Osteoblast (primary cell): ENCODE measurements around the gene CCNF. TPM values are rescaled to one million over a fixed set of nuclear protein-coding genes. Genes with fewer than 3 reads are reported as not detected.
A peak's percentile ranks its signal among the peaks of the same experiment; 100 is the strongest.

ENCODE experiments used
- DNase-seq: peaks from one replicate; pipeline ENCODE4 v3.0.0; 2011; ENCODE audit warnings: low spot score, mixed read lengths; ENCODE audit not compliant: insufficient read length; ENCODE audit errors: missing footprints
- H2AFZ ChIP-seq: 2 replicates; pipeline ENCODE4 v1.6.0; 2011; ENCODE audit warnings: mild to moderate bottlenecking, low read length
- H3K27ac ChIP-seq: 2 replicates; pipeline ENCODE4 v1.5.1; 2011; ENCODE audit warnings: mild to moderate bottlenecking, low read depth, low read length, moderate library complexity
- H3K27me3 ChIP-seq: 2 replicates; pipeline ENCODE4 v1.6.0; 2012; ENCODE audit warnings: mild to moderate bottlenecking, control low read depth, inconsistent platforms, low read length, moderate library complexity; ENCODE audit not compliant: insufficient read depth
- H3K36me3 ChIP-seq: 2 replicates; pipeline ENCODE4 v1.5.1; 2011; ENCODE audit warnings: mild to moderate bottlenecking, low read length, control low read depth, moderate library complexity; ENCODE audit not compliant: insufficient read depth
- H3K4me1 ChIP-seq: 2 replicates; pipeline ENCODE4 v1.5.1; 2011; ENCODE audit warnings: mild to moderate bottlenecking, low read length, control low read depth, moderate library complexity; ENCODE audit not compliant: insufficient read depth
- H3K4me2 ChIP-seq: 2 replicates; pipeline ENCODE4 v1.6.0; 2011; ENCODE audit warnings: mild to moderate bottlenecking, low read length; ENCODE audit not compliant: insufficient read depth
- H3K4me3 ChIP-seq: fragments of 200-600 bp; sonication (generic); 3 replicates; pipeline ENCODE4 v1.5.1; 2012; ENCODE audit warnings: mild to moderate bottlenecking, low read length, inconsistent platforms; ENCODE audit not compliant: insufficient read depth
- H3K79me2 ChIP-seq: 2 replicates; pipeline ENCODE4 v1.6.0; 2012; ENCODE audit warnings: mild to moderate bottlenecking, low read length, control low read depth, inconsistent platforms; ENCODE audit not compliant: insufficient read depth
- H3K9me3 ChIP-seq: 2 replicates; pipeline ENCODE4 v1.5.1; 2011; ENCODE audit warnings: low read depth, low read length, control low read depth
- H4K20me1 ChIP-seq: 2 replicates; pipeline ENCODE4 v1.6.0; 2012; ENCODE audit warnings: mild to moderate bottlenecking, low read length, control low read depth; ENCODE audit not compliant: insufficient read depth
- total RNA-seq: library from RNA; depleted of rRNA; stranded (reverse); fragments of >200 nt; gene quantifications from 2 replicates; pipeline ENCODE4 v1.2.3, GENCODE V29; 2012
- TF ChIP-seq, protein P1 (sequence below): IDR thresholded peaks from 2 replicates; pipeline ENCODE4 v1.5.1; 2011; ENCODE audit warnings: mild to moderate bottlenecking, low read depth, low read length, moderate library complexity; ENCODE audit errors: extremely low read depth

CCNF gene
- total RNA-seq, 1 donor, result 6.9 TPM

DNA sequence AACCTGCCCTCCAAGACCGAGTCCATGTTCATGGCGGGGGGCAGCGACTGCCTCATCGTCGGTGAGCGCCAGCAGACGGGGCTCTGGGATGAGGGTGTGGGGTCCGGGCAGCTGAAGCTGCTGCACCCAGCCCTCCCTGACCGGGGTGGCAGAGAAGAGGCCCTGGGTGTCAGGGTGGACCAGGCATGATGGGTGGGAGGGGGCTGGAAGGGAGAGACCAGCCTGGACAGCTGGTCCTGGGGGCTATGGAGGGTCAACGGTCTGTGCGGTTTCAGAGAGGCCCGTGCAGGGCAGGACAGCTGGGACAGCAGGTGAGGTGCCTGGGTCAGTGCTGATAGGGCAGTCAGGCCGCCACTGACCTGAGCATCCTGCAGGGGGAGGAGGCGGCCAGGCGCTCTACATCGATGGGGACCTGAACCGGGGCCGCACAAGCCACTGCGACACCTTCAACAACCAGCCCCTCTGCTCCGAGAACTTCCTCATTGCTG is 71.2 kb downstream of the CCNF start:
- Histone ChIP-seq H3K27ac (no peak overlapping the region), H3K4me1 (peaks cover 17% of the 10 kb centered on the region), H3K9me3 (no peaks in the 10 kb centered on the region), H3K79me2 (no peaks in the 10 kb centered on the region), H2AFZ (no peak overlapping the region), H3K27me3 (no peaks in the 10 kb centered on the region), H3K36me3 (peaks cover 15% of the 10 kb centered on the region), H4K20me1 (peaks cover 35% of the 10 kb centered on the region), H3K4me2 (no peak overlapping the region), H3K4me3 (no peak overlapping the region)
- peak; percentile 58 for DNase-seq
- TF ChIP-seq, protein P1, sequence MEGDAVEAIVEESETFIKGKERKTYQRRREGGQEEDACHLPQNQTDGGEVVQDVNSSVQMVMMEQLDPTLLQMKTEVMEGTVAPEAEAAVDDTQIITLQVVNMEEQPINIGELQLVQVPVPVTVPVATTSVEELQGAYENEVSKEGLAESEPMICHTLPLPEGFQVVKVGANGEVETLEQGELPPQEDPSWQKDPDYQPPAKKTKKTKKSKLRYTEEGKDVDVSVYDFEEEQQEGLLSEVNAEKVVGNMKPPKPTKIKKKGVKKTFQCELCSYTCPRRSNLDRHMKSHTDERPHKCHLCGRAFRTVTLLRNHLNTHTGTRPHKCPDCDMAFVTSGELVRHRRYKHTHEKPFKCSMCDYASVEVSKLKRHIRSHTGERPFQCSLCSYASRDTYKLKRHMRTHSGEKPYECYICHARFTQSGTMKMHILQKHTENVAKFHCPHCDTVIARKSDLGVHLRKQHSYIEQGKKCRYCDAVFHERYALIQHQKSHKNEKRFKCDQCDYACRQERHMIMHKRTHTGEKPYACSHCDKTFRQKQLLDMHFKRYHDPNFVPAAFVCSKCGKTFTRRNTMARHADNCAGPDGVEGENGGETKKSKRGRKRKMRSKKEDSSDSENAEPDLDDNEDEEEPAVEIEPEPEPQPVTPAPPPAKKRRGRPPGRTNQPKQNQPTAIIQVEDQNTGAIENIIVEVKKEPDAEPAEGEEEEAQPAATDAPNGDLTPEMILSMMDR, result no peak

DNA sequence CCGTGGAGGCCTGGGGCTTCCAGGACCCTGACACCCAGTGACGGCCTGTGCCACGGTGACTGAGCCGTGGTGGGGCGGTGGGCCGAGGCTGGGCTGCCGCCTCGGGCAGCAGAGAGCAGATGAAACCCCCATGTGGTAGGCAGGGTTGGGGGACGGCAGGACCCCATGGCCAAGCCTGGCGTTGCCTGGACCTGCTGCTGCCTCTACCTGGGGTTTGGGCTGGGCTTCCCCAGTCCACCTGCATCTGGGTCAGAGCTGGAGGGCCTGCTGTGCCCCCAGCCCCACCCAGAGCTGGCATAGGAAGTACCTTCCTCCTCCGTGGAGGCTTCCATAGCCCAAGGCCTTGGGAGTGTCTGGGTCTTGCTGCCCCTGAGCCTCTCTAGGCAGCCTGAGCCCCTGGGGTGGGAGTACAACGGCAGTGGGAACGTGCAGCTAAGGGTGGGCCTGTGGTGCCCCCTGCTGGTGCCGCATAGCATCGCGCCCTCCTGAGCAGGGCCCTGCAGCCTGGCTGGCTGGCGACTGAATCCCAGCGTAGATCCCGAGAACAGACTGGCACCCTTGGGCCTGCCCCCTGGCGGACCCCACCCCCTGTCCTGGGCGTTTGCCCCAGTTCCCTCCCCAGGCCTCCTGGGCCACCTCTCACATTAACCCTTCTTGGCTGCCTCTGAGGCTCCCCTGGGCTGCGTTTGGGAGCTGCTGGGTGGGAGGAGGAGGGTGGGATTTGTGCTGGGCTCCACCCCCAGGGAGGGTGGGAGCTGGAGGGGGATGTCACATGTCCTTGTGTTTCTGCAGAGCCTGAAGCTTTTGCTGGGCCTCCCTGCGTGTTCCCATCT is 71.9 kb downstream of the CCNF start:
- no peaks in the 10 kb centered on the region for H3K27me3 ChIP-seq
- peaks cover 17% of the 10 kb centered on the region for H3K4me1 ChIP-seq
- no peak overlapping the region for H2AFZ ChIP-seq
- TF ChIP-seq, protein P1, result peak; percentile 81
- H3K9me3 ChIP-seq, result no peaks in the 10 kb centered on the region
- peaks cover 35% of the 10 kb centered on the region for H4K20me1 ChIP-seq
- no peak overlapping the region for H3K4me3 ChIP-seq
- H3K4me2 ChIP-seq, result peak overlapping the region; percentile 23
- H3K79me2 ChIP-seq, result no peaks in the 10 kb centered on the region
- peaks cover 13% of the 10 kb centered on the region for H3K36me3 ChIP-seq
- H3K27ac ChIP-seq, result no peak overlapping the region
- peak; percentile 98 for DNase-seq

DNA sequence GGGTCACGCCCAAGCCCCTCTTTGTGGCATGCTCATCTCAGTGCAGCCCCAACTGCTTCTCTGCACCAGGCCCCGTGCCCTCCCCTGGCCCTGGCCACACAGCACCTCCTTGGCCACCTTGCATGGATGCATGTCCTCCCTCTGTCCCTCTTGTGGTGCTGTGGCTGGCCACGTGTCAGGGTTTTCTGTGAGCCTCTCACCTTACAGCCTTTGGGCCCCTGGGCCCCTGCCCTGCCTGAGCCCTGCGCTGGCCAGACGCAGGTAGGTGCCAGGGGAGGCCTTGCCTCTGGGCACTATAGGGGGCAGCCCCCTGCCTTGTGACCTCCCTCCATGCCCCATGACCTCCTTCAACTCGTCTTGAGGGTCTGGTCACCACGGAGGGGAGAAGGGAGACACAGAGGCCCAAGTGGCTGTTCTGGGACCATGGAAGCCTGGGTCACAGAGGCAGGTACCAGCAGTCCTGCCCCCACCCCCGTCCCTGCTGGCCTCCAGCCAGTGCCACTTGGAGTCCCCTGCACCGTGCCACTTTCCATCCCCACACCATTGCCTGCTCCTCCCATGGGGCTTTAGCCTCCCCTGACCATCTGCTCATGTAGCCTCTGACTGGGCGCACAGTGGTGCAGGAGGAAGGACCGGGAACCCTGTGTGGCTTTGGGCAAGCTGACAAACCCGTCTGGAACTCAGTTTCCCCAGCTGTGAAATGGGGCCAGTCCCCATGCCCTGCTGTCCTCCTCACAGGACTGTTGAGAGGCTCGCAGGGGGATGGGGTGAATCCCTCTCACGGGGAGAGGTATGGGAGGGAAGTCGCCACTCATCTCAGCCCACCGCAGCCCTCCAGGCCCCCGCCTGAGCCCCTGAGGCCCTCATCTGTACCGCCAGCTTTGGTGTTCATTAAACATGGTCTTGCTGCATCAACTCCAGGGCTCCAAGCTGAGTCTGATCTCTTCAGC is 73.0 kb downstream of the CCNF start:
- no peak overlapping the region for H3K4me3 ChIP-seq
- no peaks in the 10 kb centered on the region for H3K27me3 ChIP-seq
- H3K9me3 ChIP-seq, result no peaks in the 10 kb centered on the region
- H3K79me2 ChIP-seq, result no peaks in the 10 kb centered on the region
- H4K20me1 ChIP-seq, result peaks cover 29% of the 10 kb centered on the region
- H3K4me2 ChIP-seq, result no peak overlapping the region
- H3K27ac ChIP-seq, result no peak overlapping the region
- TF ChIP-seq, protein P1, result no peak
- H3K4me1 ChIP-seq, result peaks cover 14% of the 10 kb centered on the region
- H3K36me3 ChIP-seq, result peaks cover 6% of the 10 kb centered on the region
- DNase-seq, result peak; percentile 60
- no peak overlapping the region for H2AFZ ChIP-seq

DNA sequence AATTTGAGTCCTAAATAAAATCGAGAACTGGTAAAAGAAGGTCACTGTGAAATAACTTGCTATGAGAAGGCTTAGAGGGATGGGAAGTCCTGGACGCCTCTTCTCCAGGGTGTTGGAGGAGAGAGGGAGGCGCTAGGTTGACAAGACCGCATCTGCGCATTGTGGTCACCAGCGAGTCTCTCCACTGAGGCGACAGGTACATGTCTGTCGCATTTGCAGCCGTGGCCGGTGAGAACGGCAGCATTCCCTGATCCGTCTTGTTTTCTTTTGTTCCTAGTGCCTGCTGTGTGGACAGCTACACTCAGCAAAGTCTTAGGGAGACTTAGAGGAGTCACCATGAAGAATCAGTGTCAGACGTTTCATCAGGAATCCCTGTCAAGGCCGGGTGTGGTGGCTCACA is 76.4 kb downstream of the CCNF start:
- Histone ChIP-seq H3K27me3 (no peaks in the 10 kb centered on the region), H3K79me2 (no peaks in the 10 kb centered on the region), H3K9me3 (no peaks in the 10 kb centered on the region), H4K20me1 (peaks cover 18% of the 10 kb centered on the region), H3K4me1 (peaks cover 7% of the 10 kb centered on the region), H3K4me2 (no peak overlapping the region), H3K27ac (no peak overlapping the region), H3K4me3 (no peak overlapping the region), H2AFZ (no peak overlapping the region), H3K36me3 (peaks cover 6% of the 10 kb centered on the region)
- TF ChIP-seq, protein P1, result no peak
- DNase-seq, result peak; percentile 4
